PFSK-1 (cell line): ENCODE data around the gene MR1.

Experiments
- POLR2AphosphoS5 ChIP-seq: IDR thresholded peaks from 2 replicates; pipeline ENCODE4 v1.6.1; 2012; ENCODE audit warnings: low read depth, mild to moderate bottlenecking, control low read depth, low read length, moderate library complexity
- SIN3A ChIP-seq: IDR thresholded peaks from 2 replicates; pipeline ENCODE4 v1.6.1; 2012; ENCODE audit warnings: mild to moderate bottlenecking, low read length, moderate library complexity, borderline replicate concordance; ENCODE audit not compliant: insufficient read depth
- TF ChIP-seq, protein P1 (sequence below), 2 experiments: IDR thresholded peaks; 2 replicates each; pipeline versions ENCODE4 v1.6.1 to v1.8.0; 2011 to 2012; ENCODE audit warnings: low read depth in 2 of 2, low read length in 2 of 2, control low read depth in 1 of 2, inconsistent platforms in 1 of 2, mild to moderate bottlenecking in 1 of 2, moderate library complexity in 1 of 2; ENCODE audit not compliant: insufficient read depth in 1 of 2

DNA sequence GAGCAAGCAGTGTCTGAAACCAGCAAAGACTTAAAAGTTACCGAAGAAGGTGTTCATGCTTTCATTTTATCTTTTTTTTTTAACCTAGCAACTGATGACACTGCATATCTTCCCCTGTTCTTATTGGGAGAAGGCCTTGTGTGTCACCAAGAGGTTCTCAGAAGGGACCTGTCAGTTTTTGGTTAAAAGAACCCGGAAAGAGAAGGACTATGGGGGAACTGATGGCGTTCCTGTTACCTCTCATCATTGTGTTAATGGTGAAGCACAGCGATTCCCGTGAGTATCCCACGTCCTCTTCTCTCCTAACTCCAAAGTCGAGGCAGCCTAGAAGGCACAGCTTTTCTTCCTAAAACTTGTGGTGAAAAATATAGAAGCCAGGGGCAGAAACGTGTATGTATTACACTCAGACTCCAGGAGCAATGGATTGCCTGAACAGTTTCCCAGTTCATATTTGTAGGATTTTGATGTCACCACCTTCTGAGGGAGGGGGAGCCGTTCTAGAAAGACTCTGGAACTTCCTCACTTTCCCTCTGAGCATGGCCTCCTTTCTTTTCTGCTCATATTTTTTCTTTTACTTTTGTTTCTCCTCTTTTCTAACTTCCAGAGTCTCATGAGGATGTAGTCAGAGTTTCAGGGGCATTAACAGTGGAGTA lies at the start of gene MR1:
- TF ChIP-seq, protein P1, sequence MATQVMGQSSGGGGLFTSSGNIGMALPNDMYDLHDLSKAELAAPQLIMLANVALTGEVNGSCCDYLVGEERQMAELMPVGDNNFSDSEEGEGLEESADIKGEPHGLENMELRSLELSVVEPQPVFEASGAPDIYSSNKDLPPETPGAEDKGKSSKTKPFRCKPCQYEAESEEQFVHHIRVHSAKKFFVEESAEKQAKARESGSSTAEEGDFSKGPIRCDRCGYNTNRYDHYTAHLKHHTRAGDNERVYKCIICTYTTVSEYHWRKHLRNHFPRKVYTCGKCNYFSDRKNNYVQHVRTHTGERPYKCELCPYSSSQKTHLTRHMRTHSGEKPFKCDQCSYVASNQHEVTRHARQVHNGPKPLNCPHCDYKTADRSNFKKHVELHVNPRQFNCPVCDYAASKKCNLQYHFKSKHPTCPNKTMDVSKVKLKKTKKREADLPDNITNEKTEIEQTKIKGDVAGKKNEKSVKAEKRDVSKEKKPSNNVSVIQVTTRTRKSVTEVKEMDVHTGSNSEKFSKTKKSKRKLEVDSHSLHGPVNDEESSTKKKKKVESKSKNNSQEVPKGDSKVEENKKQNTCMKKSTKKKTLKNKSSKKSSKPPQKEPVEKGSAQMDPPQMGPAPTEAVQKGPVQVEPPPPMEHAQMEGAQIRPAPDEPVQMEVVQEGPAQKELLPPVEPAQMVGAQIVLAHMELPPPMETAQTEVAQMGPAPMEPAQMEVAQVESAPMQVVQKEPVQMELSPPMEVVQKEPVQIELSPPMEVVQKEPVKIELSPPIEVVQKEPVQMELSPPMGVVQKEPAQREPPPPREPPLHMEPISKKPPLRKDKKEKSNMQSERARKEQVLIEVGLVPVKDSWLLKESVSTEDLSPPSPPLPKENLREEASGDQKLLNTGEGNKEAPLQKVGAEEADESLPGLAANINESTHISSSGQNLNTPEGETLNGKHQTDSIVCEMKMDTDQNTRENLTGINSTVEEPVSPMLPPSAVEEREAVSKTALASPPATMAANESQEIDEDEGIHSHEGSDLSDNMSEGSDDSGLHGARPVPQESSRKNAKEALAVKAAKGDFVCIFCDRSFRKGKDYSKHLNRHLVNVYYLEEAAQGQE (IDR thresholded peaks at IDR 0.05; ENCODE audit: insufficient read depth in 1 of 2, low read depth in 2 of 2, low read length in 2 of 2): no peak
- TF ChIP-seq POLR2AphosphoS5: no peak
- TF ChIP-seq SIN3A: no peak
